NK-92 (cell line): ENCODE measurements around the gene NUPR2.
"Not testable (repeated sequence)": the region's sequence is repeated elsewhere in the genome, so short reads cannot be mapped to it uniquely, and the experiment has no call there.

Experiments used
- DNase-seq: peaks from one replicate; lab custom pipeline; 2025; ENCODE audit not compliant: unreplicated experiment; lab: John Stamatoyannopoulos, UW

NUPR2 gene

GRCh38 chr7:56115852-56116538 is at the start of gene NUPR2:
NUPR2 (minus strand) TSS chr7:56116417; CDS start chr7:56116314, 103 bp downstream.
- no peak for DNase-seq

DNA sequence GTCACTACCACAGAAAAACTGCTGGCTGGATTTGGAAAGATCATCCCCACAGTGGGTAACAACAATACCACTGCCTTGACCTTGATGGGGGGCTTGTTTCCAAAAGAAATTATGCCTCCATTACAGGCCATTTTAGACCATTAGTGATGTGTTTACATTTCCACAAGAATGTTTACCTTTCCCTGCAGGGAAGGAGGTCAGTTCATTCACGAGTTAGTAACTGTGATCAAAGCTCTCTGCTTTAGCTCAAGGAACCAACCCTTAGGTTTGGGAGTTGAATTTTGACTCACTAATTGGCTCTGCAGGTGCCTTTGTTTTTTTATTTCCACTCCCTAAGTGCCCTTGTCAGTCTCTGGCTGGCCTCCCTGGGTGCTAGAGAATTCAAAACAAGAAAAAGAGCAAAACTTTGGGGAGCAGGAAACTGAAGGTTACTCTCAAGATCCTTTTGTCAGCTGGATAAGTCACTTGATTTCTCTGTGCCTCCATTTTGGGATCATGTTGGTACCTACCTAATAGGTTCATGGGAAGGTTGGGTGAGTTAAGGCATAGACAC is 41.1 kb upstream of the NUPR2 start:
- no peak for DNase-seq

DNA sequence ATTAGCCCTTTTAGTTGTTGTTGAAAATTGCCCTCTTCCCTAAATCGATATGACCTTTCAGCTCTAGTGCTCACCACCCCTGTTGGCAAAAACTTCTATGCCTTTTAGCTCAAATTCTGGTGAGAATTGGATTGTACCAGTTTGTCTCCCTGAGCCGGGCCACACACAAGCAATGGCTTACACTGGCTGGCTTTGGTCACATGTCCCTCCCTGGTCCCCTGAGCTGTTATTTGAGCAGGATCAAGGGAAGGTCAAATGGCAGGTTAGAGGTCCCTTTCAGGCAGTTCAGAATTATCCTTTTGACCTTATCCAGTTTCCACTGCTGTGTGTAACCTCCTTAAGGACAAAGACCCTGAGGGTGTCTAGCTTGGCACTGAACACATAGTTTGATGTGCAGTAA is 14.8 kb upstream of the NUPR2 start:
- DNase-seq = not testable (repeated sequence)

DNA sequence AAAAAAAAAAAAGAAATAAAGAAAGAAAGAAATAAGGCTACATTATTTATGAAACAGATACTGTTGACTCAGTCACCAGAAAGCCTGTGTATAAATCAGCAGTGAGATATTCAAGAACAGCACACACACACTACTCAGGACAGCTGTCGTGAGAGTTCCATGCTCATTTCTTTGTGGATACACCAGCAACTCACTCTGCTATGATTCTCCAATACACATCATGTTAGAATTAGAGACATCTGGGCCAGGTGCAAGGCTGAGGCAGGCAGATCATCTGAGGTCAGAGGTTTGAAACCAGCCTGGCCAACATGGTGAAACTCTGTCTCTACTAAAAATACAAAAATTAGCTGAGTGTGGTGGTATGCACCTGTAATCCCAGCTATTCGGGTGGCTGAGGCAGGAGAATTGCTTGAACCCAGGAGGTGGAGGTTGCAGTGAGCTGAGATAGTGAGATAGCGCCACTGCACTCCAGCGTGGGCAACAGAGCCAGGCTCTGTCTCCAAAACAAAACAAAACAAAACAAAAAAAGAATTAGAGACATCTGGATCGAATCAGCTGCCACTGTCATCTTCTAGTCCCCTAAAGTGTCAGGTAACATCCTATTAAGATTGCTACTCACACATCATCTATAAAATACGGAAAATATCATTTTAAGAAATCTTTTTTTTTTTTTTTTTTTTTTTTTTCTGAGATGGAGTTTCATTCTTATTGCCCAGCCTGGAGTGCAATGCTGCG is 11.2 kb upstream of the NUPR2 start:
- DNase-seq = no peak

DNA sequence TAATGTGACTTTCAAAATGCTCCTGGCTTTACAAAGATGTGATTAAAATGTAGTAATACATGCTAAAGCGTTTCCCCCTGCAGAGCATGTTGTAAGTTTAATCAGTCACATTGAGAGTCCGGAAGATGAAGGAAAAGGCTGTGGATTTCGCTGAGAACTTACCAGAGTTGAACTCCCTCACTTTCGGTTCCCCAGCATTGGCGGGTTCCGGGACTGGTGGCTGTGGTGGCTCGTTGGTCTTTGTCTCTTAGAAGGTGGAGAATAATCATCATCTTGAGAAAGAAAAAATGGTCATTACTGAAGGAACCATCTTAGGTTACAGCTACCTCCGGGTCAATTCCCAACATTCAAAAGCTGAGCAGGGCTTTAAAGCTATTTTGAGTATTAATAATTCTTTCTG is 9.6 kb upstream of the NUPR2 start:
- no peak for DNase-seq

GRCh38 chr7:56124981-56125380 is 8.8 kb upstream of the NUPR2 start:
- no peak for DNase-seq

- no peak for DNase-seq
These were observed 5.2 kb upstream of the NUPR2 start for GRCh38 chr7:56121440-56121839.

DNA sequence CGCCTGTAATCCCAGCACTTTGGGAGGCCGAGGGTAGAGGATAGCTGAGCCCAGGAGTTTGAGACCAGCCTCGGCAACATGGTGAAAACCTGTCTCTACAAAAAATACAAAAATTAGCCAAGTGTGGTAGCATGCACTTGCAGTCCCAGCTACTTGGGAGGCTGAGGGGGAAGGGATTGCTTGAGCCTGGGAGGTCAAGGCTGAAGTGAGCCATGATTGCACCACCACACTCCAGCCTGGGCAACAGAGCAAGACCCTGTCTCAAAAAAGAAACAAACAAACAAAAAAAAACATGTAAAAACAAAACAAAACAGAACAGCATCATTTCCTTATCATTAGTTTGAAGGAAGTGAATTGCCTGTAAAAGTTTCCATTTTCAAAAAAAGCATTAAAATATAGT is 4.0 kb downstream of the NUPR2 start:
- not testable (repeated sequence) for DNase-seq

- no peak for DNase-seq
These were observed 5.6 kb downstream of the NUPR2 start for GRCh38 chr7:56110611-56111010.

- DNase-seq = no peak
These were observed 8.3 kb downstream of the NUPR2 start for GRCh38 chr7:56107954-56108258.

GRCh38 chr7:56106108-56107073 is 9.8 kb downstream of the NUPR2 start, which contains the start of gene CHCHD2:
CHCHD2 (minus strand) TSS chr7:56106476; CDS start chr7:56106413, 63 bp downstream.
- peak; percentile 61 for DNase-seq

- no peak for DNase-seq
These were observed 10.7 kb downstream of the NUPR2 start for GRCh38 chr7:56105508-56105907.

DNA sequence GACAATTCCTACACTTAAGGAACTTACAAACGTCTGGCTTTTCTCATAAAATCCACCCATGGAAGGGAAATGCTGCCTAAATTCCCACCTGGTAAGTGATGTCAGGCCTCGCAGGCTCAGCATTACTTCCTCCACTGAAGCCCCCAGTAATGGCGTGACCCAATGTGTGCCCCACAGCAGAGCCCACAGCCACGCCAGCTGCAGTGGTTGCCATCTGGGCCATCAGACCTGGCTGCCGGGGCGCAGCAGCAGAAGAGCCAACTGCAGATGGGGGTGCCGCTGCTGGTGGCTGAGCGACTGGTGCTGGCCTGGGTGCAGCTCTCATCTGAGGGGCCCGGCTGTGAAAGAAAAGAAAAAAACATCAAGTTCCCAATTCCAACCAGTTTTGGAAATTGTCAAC is 12.1 kb downstream of the NUPR2 start:
- DNase-seq = not testable (repeated sequence)

DNA sequence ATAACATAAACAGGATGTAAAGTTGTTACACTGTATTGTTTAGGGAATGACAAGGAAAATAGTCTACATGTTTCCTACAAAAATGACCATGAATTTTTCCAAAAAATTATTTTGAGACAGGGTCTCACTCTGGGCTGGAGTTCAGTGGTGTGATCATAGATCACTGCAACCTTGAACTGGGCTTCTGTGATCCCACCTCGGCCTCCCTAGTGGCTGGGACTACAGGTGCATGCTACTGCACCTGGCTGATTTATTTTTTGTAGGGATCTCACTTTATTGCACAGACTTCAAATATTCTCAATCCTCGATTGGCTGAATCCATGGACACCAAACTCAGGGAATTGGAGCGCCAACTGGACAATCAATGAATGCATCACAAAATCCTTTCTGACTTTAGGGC is 16.6 kb downstream of the NUPR2 start:
- no peak for DNase-seq

DNA sequence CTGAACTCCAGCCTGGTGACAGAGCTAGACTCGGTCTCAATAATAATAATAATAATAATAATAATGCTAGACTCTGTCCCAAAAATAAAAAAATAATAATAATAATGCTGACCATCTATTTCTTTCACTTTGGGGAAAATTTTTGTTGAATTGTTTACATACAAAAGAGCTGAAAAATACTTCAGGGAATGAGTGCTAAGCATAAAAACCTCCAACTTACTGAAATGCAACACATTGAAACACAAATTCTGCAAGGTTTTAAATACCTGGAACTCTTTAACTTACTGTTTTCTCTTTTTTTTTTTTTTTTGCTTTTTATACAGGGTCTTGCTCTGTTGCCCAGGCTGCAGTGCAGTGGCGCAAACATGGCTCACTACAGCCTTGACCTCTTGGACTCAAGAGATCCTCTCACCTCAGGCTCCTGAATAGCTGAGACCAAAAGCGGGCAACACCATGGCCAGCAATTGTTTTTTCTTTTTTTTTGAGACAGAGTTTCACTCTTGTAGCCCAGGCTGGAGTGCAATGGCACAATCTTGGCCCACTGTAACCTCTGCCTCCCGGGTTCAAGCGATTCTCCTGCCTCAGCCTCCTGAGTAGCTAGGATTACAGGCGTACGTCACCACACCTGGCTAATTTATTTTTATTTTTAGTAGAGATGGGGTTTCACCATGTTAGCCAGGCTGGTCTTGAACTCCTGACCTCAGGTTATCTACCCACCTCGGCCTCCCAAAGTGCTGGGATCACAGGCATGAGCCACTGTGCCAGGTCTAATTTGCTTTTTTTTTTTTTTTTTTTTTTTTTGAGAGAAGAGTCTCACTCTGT is 17.8 kb downstream of the NUPR2 start:
- not testable (repeated sequence) for DNase-seq

DNA sequence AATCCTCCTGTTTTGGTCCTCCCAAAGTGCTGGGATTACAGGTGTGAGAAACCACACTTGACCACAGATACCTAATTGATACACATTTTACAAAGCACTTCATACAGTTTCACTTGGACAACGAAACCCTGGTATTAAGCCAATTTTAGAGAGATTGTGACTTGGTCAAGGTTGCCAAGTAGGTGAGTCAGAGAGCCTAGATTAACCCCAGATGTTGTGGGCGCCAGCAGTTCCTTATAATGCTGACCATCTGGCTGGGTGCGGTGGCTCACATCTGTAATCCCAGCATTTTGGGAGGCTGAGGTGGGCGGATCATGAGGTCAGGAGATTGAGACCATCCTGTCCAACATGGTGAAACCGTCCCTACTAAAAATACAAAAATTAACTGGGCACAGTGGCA is 18.5 kb downstream of the NUPR2 start:
- no peak for DNase-seq

- no peak for DNase-seq
These were observed 23.3 kb downstream of the NUPR2 start, which contains the start of gene PHKG1 for GRCh38 chr7:56092789-56093531. PHKG1 (minus strand) TSS chr7:56092952; CDS start chr7:56088941, 4,011 bp downstream.

DNA sequence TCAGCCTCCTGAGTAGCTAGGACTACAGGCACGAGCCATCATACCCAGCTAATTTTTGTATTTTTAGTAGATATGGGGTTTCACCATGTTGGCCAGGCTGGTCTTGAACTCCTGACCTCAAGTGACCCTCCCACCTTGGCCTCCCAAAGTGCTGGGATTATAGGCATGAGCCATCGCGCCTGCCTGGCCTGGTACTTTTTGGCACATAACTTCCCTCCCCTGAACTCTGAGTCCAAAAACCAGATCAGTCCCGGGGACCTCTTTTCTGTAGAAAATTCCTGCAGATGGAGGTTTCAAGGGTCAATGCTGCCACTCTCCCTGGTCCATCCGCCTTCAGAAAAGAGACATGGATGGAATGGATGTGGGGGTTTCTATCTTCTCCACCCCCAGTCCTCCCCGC is 23.8 kb downstream of the NUPR2 start:
- DNase-seq = not testable (repeated sequence)

- no peak for DNase-seq
These were observed 24.6 kb downstream of the NUPR2 start for GRCh38 chr7:56091591-56091990.

GRCh38 chr7:56087445-56087844 is 28.8 kb downstream of the NUPR2 start:
- no peak for DNase-seq
